Urinary bladder (tissue), 4 donors: ENCODE results near the gene ZYG11B. TPM values are rescaled to one million over a fixed set of nuclear protein-coding genes. Genes with fewer than 3 reads are reported as not detected.
"Not testable (repeated sequence)": the region's sequence is repeated elsewhere in the genome, so short reads cannot be mapped to it uniquely, and the experiment has no call there.

Source experiments
- DNase-seq: peaks from one replicate; pipeline ENCODE4 v3.0.0-alpha.2; 2015; ENCODE audit errors: extremely low spot score
- H3K27ac ChIP-seq: one replicate; pipeline ENCODE4 v1.5.1; 2013; ENCODE audit warnings: low read depth, mild to moderate bottlenecking, moderate library complexity
- H3K36me3 ChIP-seq: one replicate; pipeline ENCODE4 v1.6.1; 2013; ENCODE audit warnings: mild to moderate bottlenecking, moderate library complexity; ENCODE audit not compliant: insufficient read depth
- H3K4me1 ChIP-seq: one replicate; pipeline ENCODE4 v1.6.1; 2013; ENCODE audit warnings: mild to moderate bottlenecking, moderate library complexity; ENCODE audit not compliant: insufficient read depth
- H3K4me3 ChIP-seq: one replicate; pipeline ENCODE4 v1.5.1; 2013; ENCODE audit warnings: low read depth, low read length
- WGBS: extraction: QIAGEN DNeasy Blood & Tissue Kit; methylation state at CpG from one replicate; pipeline ENCODE4 v1.1.7; 2013; 5-methylcytosine and 5-hydroxymethylcytosine counted together
- polyA plus RNA-seq: library from polyadenylated mRNA; stranded (reverse); fragments of 200-250 nt; gene quantifications from one replicate; pipeline ENCODE4 v1.2.3, GENCODE V29; 2013
- total RNA-seq: library from RNA; depleted of rRNA; stranded (reverse); fragments of >200 nt; gene quantifications from one replicate; pipeline ENCODE4 v1.2.3, GENCODE V29; 2014
- donor health status: healthy with polysubstance abuse.
- donor health status: healthy.

The ZYG11B gene
- total and polyA plus RNA-seq, 2 donors, result 14.2 to 70.2 TPM

DNA sequence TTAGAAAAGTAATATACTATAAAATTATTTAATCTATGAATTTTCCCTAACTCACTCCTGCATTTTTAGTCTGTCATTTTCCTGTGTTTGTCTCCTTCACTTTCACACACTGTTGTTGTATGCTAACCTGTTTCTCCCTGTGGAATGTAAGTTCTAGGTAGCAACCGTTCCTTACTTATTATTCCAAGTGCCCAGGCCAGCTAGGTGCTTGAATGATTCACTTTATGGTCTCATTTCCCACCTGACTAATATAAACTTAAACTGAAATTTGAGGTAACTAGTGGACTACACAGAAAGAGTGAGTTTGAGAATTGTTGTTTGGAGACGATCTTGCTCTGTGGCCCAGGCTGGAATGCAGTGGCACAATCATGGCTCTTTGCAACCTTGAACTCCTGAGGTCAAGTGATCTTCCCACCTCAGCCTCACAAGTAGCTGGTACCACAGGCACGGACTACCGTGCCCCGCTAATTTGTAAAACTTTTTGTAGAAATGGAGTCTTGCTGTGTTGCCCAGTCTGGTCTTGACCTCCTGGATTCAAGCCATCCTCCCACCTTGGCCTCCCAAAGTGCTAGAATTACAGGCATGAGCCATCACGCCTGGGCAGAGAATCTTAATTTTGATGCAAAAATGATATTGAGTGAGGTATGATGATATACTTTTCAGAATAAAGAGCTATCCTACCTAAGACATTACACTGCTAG lies 1.9 kb downstream of the ZYG11B start:
- peaks cover 2% of the 10 kb centered on the region for H3K36me3 ChIP-seq
- WGBS, result 84% methylated on average over 6 of the region's 6 CpGs
- H3K27ac ChIP-seq, result no peak overlapping the region
- DNase-seq, result no peak
- no peak overlapping the region for H3K4me3 ChIP-seq
- H3K4me1 ChIP-seq, result no peaks in the 10 kb centered on the region

DNA sequence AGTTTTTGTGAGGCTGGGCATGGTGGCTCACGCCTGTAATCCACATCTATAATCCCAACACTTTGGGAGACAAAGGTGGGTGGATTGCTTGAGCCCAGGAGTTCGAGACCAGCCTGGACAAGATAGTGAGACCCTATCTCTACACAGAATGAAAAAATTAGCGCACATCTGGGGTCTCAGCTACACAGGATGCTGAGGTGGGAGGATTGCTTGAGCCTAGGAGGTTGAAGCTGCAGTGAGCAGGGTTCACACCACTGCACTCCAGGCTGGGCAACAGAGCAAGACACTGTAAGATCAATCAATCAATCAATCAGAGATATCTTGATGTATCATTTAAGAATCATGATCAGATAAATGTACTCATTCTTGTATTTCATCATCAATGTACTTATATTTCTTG lies 7.1 kb downstream of the ZYG11B start:
- 95% methylated on average over 3 of the region's 3 CpGs for WGBS
- Histone ChIP-seq H3K4me3 (no peak overlapping the region), H3K27ac (no peak overlapping the region), H3K36me3 (peaks cover 2% of the 10 kb centered on the region), H3K4me1 (no peaks in the 10 kb centered on the region)
- DNase-seq, result no peak

DNA sequence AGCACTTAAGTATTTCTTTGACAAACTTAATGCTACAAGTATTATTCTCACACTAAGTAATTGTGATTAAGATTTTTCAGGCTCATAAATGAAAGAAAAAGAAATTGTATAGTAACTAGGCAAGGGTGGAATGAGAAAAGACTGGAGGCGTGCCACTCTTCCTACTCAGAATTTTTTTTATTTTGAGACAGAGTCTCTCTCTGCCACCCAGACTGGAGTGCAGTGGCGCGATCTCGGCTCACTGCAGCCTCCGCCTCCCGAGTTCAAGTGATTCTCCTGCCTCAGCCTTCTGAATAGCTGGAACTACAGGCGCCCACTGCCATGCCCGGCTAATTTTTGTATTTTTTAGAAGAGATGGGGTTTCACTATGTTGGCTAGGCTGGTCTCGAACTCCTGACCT lies 9.1 kb downstream of the ZYG11B start:
- not testable (repeated sequence) for H3K4me3 ChIP-seq, H3K4me1 ChIP-seq, DNase-seq, H3K27ac ChIP-seq, H3K36me3 ChIP-seq
- WGBS, result 97% methylated on average over 9 of the region's 9 CpGs

DNA sequence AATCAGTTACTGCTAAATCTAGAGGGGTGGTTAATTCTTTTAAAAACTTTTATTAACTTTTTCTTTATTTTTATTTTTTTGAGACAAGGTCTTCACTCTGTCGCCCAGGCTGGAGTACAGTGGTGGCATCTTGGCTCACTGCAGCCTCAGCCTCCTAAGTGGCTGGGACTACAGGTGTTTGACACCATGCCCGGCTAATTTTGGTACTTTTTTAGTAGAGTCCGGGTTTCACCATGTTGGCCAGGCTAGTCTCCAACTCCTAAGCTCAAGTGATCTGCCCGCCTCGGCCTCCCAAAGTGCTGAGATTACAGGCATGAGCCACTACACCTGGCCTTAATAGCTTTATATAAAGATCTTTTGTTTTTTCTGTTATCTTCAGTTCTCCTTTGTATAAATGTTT lies 11.9 kb downstream of the ZYG11B start:
- Histone ChIP-seq H3K4me3 (no peak overlapping the region), H3K36me3 (no peaks in the 10 kb centered on the region), H3K4me1 (no peaks in the 10 kb centered on the region), H3K27ac (no peak overlapping the region)
- no peak for DNase-seq
- WGBS, result 48% methylated on average over 5 of the region's 5 CpGs

DNA sequence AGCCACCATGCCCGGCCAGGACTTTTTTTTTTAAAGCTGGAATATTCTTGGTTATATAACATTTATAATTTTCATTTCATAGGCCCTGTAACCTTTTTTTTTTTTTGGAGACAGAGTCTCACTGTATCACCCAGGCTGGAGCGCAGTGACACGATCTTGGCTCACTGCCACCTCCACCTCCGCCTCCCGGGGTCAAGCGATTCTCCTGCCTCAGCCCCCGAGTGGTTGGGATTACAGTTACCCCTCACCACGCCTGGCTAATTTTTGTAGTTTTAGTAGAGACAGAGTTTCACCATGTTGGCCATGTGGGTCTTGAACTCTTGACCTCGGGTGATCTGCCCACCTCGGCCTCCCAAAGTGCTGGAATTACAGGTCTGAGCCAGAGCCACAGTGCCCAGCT lies 12.6 kb downstream of the ZYG11B start:
- Histone ChIP-seq H3K27ac (no peak overlapping the region), H3K36me3 (no peaks in the 10 kb centered on the region), H3K4me3 (no peak overlapping the region), H3K4me1 (no peaks in the 10 kb centered on the region)
- no peak for DNase-seq
- 77% methylated on average over 10 of the region's 10 CpGs for WGBS

DNA sequence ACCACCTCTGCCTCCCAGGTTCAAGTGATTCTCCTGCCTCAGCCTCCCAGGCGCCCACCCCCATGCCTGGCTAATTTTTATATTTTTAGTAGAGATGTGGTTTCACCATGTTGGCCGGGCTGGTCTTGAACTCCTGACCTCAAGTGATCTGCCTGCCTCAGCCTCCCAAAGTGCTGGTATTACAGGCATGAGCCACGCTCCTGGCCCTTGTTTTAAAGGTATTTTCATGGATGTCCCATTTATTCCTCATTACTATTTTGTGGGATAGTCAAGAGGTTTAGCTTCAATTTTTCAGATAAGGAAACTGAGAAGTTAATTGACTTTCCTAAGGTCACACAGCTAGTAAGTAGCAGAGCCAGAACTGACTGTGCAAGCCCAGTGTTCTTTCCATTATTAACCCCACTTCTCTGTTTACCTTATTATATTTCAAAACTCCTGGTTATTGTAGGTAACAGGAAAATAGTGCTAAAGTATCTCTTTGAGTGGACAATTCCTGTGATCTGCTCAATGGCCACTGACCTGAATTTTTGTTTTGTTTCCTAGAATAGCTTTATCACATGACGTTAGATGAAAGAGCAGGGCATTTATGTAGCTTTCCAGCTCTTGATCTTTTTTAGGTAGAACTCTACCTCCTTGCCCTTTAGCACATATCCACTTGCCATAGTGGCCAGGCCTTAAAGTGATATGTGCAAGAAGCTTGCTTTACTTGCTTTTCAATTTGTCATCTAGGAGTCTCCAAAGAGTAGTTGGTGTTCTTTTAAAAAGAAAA lies 13.6 kb downstream of the ZYG11B start:
- DNase-seq, result no peak
- Histone ChIP-seq H3K36me3 (no peaks in the 10 kb centered on the region), H3K4me1 (no peaks in the 10 kb centered on the region), H3K27ac (no peak overlapping the region), H3K4me3 (no peak overlapping the region)
- 79% methylated on average over 4 of the region's 4 CpGs for WGBS

DNA sequence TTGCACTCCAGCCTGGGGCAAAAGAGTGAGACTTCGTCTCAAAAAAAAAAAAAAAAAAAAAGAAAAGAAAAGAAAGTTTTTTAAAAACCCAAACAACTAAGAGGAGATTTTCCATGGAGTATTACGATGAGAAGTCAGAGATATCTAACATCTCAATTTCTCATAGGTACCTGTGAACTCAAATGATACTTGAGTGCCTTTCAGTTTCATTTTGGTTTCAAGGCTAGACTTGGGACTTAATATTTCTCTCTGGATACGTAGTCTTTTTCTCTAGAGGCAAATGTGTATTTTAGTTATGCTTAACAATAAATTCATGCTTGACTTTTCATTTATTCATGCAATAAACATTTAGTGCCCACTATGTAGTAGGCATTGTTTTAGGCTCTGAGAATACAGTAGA lies 15.0 kb downstream of the ZYG11B start:
- H3K27ac ChIP-seq, result no peak overlapping the region
- no peak for DNase-seq
- H3K4me1 ChIP-seq, result no peaks in the 10 kb centered on the region
- WGBS, result 81% methylated on average over 3 of the region's 3 CpGs
- H3K36me3 ChIP-seq, result no peaks in the 10 kb centered on the region
- H3K4me3 ChIP-seq, result no peak overlapping the region

DNA sequence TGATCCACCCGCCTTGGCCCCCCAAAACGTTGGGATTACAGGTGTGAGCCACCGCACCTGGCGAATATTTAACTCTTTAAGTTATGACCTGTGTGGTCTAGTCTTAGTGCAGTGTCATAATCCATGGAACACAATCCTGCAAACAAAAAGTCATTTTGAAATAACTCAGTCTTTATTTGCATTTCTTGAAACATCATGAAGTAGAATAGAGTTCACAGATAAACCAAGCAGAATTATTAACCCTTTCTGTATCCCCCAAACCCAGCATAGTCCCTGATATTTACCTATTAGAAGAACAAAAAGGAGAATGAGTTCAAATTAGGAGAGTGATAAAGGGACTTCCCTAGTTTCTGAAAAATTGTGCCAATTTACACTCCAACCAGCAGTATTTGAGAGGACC lies 19.9 kb downstream of the ZYG11B start:
- WGBS, result 84% methylated on average over 4 of the region's 4 CpGs
- no peaks in the 10 kb centered on the region for H3K36me3 ChIP-seq
- no peaks in the 10 kb centered on the region for H3K4me1 ChIP-seq
- no peak overlapping the region for H3K4me3 ChIP-seq
- DNase-seq, result no peak
- H3K27ac ChIP-seq, result no peak overlapping the region

DNA sequence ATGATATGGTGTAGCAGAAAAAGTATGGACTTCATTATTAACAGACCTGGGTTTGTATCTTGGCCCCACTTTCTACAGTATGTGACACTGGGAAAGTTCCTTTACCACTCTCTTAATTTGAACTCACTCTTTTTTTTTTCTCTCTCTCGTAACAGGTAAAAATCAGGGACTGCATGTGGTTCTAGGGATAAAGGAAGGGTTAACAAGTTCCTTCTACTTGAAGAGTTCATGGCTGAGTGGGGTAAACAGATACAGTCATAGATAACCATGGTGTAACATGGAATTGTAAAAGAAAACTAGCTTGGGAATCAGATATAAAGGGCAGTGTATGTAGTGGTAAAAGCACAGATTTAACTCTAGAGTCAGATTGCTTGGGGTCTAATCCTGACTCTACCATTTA lies 21.2 kb downstream of the ZYG11B start:
- Histone ChIP-seq H3K36me3 (no peaks in the 10 kb centered on the region), H3K4me1 (no peaks in the 10 kb centered on the region), H3K27ac (no peak overlapping the region), H3K4me3 (no peak overlapping the region)
- 85% methylated on average over 1 of the region's 1 CpG for WGBS
- DNase-seq, result no peak

DNA sequence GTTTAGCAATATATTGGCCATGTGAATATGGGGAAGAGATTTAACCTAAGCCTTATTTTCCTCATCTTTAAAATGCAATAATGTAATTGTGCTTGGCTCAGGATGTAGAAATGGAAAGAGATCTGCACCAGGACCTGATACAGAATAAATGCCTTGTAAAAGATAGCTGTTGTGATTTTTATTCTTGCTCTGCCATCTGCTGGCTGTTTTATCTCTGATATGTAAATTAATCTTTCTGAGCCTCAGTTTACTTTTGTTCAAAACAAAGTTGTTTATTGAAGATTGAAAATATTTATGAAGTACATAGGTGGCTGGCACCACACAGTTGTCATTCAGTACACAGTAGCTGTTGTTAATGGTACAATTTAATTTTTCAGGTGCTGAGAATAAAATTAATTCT lies 21.9 kb downstream of the ZYG11B start:
- Histone ChIP-seq H3K4me1 (no peaks in the 10 kb centered on the region), H3K27ac (no peak overlapping the region), H3K4me3 (no peak overlapping the region), H3K36me3 (no peaks in the 10 kb centered on the region)
- no peak for DNase-seq

DNA sequence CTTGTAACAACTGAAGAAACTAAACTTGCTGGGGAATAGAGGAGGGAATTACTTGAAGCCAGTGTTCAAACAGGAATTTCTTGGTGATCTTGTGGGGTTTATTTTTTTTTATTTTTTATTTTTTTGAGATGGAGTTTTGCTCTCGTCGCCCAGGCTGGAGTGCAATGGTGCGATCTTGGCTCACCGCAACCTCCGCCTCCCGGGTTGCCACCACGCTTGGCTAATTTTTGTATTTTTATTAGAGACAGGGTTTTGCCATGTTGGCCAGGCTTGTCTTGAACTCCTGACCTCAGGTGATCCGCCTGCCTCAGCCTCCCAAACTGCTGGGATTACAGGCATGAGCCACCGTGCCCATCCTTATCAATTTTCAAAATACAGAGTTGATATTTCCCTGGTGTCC lies 23.2 kb downstream of the ZYG11B start:
- not testable (repeated sequence) for H3K4me1 ChIP-seq, H3K27ac ChIP-seq, H3K4me3 ChIP-seq, DNase-seq, H3K36me3 ChIP-seq
- WGBS, result 81% methylated on average over 9 of the region's 9 CpGs

DNA sequence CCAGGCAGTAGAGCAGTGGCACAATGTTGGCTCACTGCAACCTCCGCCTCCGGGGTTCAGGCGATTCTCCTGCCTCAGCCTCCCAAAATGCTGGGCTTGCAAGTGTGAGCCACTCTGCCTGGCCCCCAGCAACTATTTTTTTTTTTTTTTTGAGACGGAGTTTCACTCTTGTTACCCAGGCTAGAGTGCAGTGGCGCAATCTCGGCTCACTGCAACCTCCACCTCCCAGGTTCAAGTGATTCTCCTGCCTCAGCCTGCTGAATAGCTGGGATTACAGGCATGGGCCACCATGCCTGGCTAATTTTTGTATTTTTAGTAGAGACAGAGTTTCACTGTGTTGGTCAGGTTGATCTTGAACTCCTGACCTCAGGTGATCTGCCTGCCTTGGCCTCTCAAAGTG lies 23.9 kb downstream of the ZYG11B start:
- not testable (repeated sequence) for H3K4me1 ChIP-seq, H3K27ac ChIP-seq, H3K36me3 ChIP-seq, DNase-seq, H3K4me3 ChIP-seq
- WGBS, result 87% methylated on average over 6 of the region's 6 CpGs

DNA sequence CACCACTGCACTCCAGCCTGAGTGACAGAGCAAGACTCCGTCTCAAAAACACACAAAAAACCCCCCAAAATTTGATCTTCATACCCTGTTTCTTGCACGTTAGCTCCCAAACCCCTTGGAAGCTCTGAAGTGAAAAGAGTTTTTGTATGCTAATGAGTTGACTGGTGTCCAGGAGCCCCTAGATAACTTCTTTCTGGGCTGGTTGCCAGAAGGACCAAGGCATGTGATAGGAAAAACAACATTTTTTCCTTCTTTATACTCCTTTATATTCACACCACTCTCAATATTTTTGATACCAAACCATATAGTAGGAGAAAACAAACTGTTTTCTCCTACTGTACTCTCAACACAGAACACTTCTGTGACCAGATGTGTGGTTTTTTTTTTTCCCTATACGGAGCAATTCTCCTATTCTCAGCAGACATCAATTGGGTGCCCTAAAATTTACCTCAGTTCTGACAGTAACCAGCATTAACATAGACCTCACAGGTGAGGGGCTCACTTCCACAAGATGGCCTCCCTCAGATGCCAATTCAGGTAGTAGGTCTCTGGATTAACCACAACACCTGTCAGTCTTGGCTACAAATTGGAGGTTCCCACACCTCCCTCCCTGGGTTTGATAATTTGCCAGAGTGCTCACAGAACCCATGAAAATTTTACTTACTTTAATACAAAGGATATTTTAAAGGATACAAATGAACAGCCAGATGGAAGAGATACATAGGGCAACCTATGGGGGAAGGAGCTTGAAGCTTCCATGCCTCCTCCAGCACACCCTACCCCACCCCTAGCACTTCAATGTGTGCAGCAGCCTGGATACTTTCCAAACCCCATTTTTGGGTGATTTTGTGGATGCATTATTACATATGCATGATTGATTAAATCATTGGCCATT lies 25.6 kb downstream of the ZYG11B start:
- DNase-seq, result no peak
- H3K4me1 ChIP-seq, result no peaks in the 10 kb centered on the region
- 21% methylated on average over 3 of the region's 3 CpGs for WGBS
- H3K4me3 ChIP-seq, result no peak overlapping the region
- H3K27ac ChIP-seq, result no peak overlapping the region
- H3K36me3 ChIP-seq, result no peaks in the 10 kb centered on the region

DNA sequence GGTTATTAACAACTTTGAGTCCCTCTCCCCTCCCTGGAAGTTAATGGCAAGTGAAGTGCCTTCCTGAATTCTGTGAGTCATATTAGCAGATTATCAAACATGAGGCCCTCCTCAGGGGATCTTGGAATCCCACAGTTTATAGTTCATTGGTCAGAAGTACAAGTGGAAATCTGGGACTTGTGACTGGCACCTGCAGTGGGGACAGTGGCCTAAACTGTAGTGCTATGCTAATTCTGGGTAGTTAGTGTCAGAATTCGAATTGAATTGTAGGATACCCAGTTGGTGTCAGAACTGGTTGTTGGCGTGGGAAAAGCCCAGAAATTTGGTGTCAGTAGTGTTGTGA lies 26.2 kb downstream of the ZYG11B start:
- no peaks in the 10 kb centered on the region for H3K36me3 ChIP-seq
- DNase-seq, result no peak
- H3K27ac ChIP-seq, result no peak overlapping the region
- 90% methylated on average over 2 of the region's 2 CpGs for WGBS
- no peaks in the 10 kb centered on the region for H3K4me1 ChIP-seq
- no peak overlapping the region for H3K4me3 ChIP-seq
